ENCODE measurements around the gene CNTF. TPM values are rescaled to one million over a fixed set of nuclear protein-coding genes. Genes with fewer than 3 reads are reported as not detected.

The CNTF gene
- total RNA-seq, 2 experiments from 2014 or later = 1.8 to 2.4 TPM

DNA sequence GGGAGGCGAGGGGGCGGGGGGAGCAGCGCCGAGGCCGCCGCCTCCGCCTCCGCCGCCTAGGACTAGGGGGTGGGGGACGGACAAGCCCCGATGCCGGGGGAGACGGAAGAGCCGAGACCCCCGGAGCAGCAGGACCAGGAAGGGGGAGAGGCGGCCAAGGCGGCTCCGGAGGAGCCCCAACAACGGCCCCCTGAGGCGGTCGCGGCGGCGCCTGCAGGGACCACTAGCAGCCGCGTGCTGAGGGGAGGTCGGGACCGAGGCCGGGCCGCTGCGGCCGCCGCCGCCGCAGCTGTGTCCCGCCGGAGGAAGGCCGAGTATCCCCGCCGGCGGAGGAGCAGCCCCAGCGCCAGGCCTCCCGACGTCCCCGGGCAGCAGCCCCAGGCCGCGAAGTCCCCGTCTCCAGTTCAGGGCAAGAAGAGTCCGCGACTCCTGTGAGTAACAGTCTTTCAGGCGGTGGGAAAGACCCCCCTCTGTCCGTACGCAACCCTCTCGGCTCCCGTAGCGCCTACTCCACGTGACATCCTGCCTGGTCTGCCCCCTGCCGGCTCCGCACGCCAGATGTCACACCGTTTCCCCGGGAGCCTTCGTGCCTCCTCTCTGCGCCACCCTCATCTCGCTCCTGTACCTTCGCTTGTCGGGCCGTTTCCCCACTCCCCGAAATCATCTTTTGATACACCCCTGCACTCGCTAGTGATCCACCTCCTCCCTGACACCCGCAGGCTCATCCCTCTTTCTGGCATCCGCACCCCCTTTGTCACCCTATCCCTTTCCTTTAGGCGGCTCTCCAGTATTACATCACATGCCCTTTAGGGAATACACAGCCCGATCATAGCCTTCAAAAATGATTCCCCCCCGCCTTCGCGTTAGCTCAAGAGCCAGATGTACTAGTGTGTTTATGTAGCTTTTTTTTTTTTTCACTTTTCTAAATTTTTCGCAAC, 43.0 kb upstream of the CNTF start:
- DNase-seq (peak; percentile 96), ATAC-seq (peak; percentile 29)
- Mint-ChIP-seq H3K36me3 (ENCODE audit: low read depth) (peaks cover 43% of the 10 kb centered on the region), H3K27me3 (no peaks in the 10 kb centered on the region), H3K4me1 (ENCODE audit: low read depth) (peaks cover 36% of the 10 kb centered on the region), H3K4me3 (peak overlapping the region; percentile 93), H3K27ac (peak overlapping the region; percentile 100), H3K9me3 (no peaks in the 10 kb centered on the region)
- POLR2A ChIA-PET = interaction anchor here (1.0 to 9.1 kb wide), 5 partner anchors 13 to 27 kb away, joined by 3 to 69 read pairs (median 11); no protein-coding TSS in a partner anchor
- TF ChIP-seq, protein P1, sequence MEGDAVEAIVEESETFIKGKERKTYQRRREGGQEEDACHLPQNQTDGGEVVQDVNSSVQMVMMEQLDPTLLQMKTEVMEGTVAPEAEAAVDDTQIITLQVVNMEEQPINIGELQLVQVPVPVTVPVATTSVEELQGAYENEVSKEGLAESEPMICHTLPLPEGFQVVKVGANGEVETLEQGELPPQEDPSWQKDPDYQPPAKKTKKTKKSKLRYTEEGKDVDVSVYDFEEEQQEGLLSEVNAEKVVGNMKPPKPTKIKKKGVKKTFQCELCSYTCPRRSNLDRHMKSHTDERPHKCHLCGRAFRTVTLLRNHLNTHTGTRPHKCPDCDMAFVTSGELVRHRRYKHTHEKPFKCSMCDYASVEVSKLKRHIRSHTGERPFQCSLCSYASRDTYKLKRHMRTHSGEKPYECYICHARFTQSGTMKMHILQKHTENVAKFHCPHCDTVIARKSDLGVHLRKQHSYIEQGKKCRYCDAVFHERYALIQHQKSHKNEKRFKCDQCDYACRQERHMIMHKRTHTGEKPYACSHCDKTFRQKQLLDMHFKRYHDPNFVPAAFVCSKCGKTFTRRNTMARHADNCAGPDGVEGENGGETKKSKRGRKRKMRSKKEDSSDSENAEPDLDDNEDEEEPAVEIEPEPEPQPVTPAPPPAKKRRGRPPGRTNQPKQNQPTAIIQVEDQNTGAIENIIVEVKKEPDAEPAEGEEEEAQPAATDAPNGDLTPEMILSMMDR (IDR thresholded peaks at IDR 0.05) = peak; percentile 67
- CTCF ChIA-PET = interaction anchor here (1.0 to 5.3 kb wide), 3 partner anchors 11 to 16 kb away, joined by 3 to 31 read pairs (median 4); no protein-coding TSS in a partner anchor
- intact Hi-C loops (cut with micrococcal nuclease) = loop anchor here (5.0 to 10.0 kb wide), 4 partner anchors 43 to 915 kb away; partner anchors contain the start of genes CNTF and ZDHHC5

DNA sequence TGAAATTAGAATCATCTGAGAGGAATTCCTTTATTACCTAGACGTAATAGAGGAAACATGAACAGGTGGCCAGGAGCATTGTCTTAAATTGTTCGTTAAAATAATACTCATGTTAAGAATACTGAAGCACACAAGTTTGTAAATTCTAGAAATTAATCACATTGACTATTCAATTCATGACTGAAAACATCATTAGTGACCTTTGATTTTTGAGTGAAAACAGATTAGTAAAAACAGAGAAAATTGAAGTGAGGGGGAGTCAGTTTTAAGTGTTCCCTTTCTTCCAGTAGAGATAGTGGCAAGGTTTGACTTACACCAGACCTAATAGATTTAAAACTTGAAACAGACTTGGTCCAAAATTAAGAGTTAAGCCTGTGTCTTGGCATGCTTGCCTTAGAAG, 42.2 kb upstream of the CNTF start:
- TF ChIP-seq, protein P1 (IDR thresholded peaks at IDR 0.05) = no peak
- POLR2A ChIA-PET = interaction anchor here (1.0 to 9.1 kb wide), 6 partner anchors 12 to 26 kb away, joined by 3 to 69 read pairs (median 8); no protein-coding TSS in a partner anchor
- H3K4me1 Mint-ChIP-seq (ENCODE audit: low read depth) = peaks cover 41% of the 10 kb centered on the region
- no peaks in the 10 kb centered on the region for H3K9me3 Mint-ChIP-seq
- peak overlapping the region; percentile 93 for H3K4me3 Mint-ChIP-seq
- peak overlapping the region; percentile 100 for H3K27ac Mint-ChIP-seq
- H3K36me3 Mint-ChIP-seq (ENCODE audit: low read depth) = peaks cover 37% of the 10 kb centered on the region
- H3K27me3 Mint-ChIP-seq = no peaks in the 10 kb centered on the region
- no peak for DNase-seq
- intact Hi-C loops (cut with micrococcal nuclease) = no loop called here
- ATAC-seq = no peak
- CTCF ChIA-PET = interaction anchor here (1.0 to 1.2 kb wide), 2 partner anchors 12 to 16 kb away, joined by 3 to 4 read pairs; no protein-coding TSS in a partner anchor

DNA sequence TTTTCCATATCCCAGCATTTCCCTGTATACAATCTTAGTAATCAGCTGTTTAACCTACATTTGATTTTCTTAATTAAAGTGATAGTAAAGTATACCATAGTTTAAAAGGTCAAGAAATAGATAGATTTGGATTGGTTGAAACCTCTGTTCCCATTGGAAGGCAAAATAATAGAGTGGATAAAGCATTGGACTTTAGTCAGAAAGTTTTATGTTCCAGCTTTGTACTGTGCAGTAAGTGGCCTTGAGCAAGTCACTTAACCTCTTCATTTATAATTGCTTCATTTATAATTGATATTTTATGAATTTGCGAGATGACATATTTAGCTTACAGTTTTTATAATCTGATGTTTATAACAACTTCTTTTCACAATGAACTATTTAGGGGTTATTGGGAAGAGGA, 40.0 kb upstream of the CNTF start:
- TF ChIP-seq, protein P1 (IDR thresholded peaks at IDR 0.05) = no peak
- Mint-ChIP-seq H3K27ac (no peak overlapping the region), H3K36me3 (ENCODE audit: low read depth) (peaks cover 49% of the 10 kb centered on the region), H3K4me1 (ENCODE audit: low read depth) (peaks cover 51% of the 10 kb centered on the region), H3K9me3 (no peaks in the 10 kb centered on the region), H3K27me3 (no peaks in the 10 kb centered on the region), H3K4me3 (peak overlapping the region; percentile 19)
- no peak for ATAC-seq
- POLR2A ChIA-PET = interaction anchor here (0.6 to 1.2 kb wide), 3 partner anchors 8 to 19 kb away, joined by 3 to 4 read pairs (median 4); no protein-coding TSS in a partner anchor
- CTCF ChIA-PET = interaction anchor here (0.7 to 2.0 kb wide), 3 partner anchors 15 to 47 kb away, joined by 3 to 9 read pairs (median 3); no protein-coding TSS in a partner anchor
- intact Hi-C loops (cut with micrococcal nuclease) = no loop called here
- DNase-seq = no peak

DNA sequence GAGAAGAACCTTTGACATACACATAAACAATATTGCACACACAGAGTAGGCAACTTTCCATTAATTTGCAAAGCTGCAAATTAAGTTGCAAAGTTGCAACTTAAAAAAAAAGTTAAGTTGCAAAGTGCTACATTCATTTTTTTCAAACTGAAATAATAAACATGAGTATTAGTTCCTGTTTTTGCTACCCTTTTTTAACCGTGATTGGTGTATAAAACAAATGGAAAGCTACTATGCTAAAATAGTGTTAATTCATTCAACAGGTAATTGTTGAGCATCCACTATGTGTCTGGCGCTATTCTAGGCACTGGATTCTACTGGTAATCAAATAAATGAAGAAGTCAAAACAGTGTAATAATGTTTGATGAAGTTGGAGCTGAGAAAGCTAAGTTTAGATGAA, 35.5 kb upstream of the CNTF start:
- Mint-ChIP-seq H3K27me3 (no peaks in the 10 kb centered on the region), H3K27ac (no peak overlapping the region), H3K36me3 (ENCODE audit: low read depth) (peaks cover 36% of the 10 kb centered on the region), H3K9me3 (no peaks in the 10 kb centered on the region), H3K4me1 (ENCODE audit: low read depth) (peaks cover 65% of the 10 kb centered on the region), H3K4me3 (no peak overlapping the region)
- no peak for ATAC-seq
- DNase-seq = no peak
- POLR2A ChIA-PET = interaction anchor here (0.8 kb wide), 1 partner anchor 9 kb away, joined by 3 read pairs; no protein-coding TSS in a partner anchor
- intact Hi-C loops (cut with micrococcal nuclease) = no loop called here
- CTCF ChIA-PET = interaction anchor here (1.2 to 1.9 kb wide), 4 partner anchors 10 to 43 kb away, joined by 3 to 9 read pairs (median 5); no protein-coding TSS in a partner anchor
- TF ChIP-seq, protein P1 (IDR thresholded peaks at IDR 0.05) = no peak
